Endothelial cell of umbilical vein (primary cell): ENCODE data around the gene AURKAIP1.

Source experiments
- CTCF ChIP-seq, 2 donors: IDR thresholded peaks; 1 replicate in 1 of 2; 2 replicates in 1 of 2; pipeline ENCODE4 v1.5.1; 2011; ENCODE audit warnings: low read length in 2 of 2, mild to moderate bottlenecking in 2 of 2, moderate library complexity in 2 of 2, control low read depth in 1 of 2, inconsistent platforms in 1 of 2, low read depth in 1 of 2; ENCODE audit not compliant: insufficient read depth in 1 of 2; ENCODE audit errors: extremely low read depth in 1 of 2
- EZH2 ChIP-seq: IDR thresholded peaks from 2 replicates; pipeline ENCODE4 v1.6.1; 2012; ENCODE audit warnings: borderline replicate concordance, low read depth, mild to moderate bottlenecking, moderate library complexity, low read length, inconsistent platforms; ENCODE audit not compliant: severe bottlenecking
- JUN ChIP-seq: IDR thresholded peaks from 2 replicates; pipeline ENCODE4 v1.6.1; 2011; ENCODE audit warnings: borderline replicate concordance, low read depth; ENCODE audit not compliant: insufficient read length, insufficient read depth
- MYC ChIP-seq: IDR thresholded peaks from one replicate; pipeline ENCODE4 v1.6.1; 2011; ENCODE audit warnings: mild to moderate bottlenecking, low read depth, low read length
- POLR2A ChIP-seq: IDR thresholded peaks from 2 replicates; pipeline ENCODE4 v1.6.1; 2012; ENCODE audit warnings: low read depth, mild to moderate bottlenecking, control low read depth, low read length
- POLR2AphosphoS5 ChIP-seq: IDR thresholded peaks from 2 replicates; pipeline ENCODE4 v1.6.1; 2012; ENCODE audit warnings: low read depth, mild to moderate bottlenecking, control low read depth, low read length, moderate library complexity; ENCODE audit not compliant: insufficient read depth
- TF ChIP-seq, protein P1 (sequence below): IDR thresholded peaks from 2 replicates; pipeline ENCODE4 v1.6.1; 2011; ENCODE audit not compliant: insufficient read depth, insufficient read length

GRCh38 chr1:1418464-1419362, 43.7 kb upstream of the AURKAIP1 start:
- TF ChIP-seq CTCF (IDR thresholded peaks at IDR 0.05; ENCODE audit: extremely low read depth in 1 of 2, insufficient read depth in 1 of 2, low read depth in 1 of 2, low read length in 2 of 2) = no peak
- TF ChIP-seq, protein P1, sequence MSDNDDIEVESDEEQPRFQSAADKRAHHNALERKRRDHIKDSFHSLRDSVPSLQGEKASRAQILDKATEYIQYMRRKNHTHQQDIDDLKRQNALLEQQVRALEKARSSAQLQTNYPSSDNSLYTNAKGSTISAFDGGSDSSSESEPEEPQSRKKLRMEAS = no peak
- TF ChIP-seq POLR2A = no peak
- TF ChIP-seq JUN = no peak
- TF ChIP-seq EZH2 = no peak
- no peak for TF ChIP-seq POLR2AphosphoS5
- TF ChIP-seq MYC = no peak
